Measurements from ENCODE around the gene PSTPIP2.
"Not testable (repeated sequence)": the region's sequence is repeated elsewhere in the genome, so short reads cannot be mapped to it uniquely, and the experiment has no call there.

The PSTPIP2 gene

DNA sequence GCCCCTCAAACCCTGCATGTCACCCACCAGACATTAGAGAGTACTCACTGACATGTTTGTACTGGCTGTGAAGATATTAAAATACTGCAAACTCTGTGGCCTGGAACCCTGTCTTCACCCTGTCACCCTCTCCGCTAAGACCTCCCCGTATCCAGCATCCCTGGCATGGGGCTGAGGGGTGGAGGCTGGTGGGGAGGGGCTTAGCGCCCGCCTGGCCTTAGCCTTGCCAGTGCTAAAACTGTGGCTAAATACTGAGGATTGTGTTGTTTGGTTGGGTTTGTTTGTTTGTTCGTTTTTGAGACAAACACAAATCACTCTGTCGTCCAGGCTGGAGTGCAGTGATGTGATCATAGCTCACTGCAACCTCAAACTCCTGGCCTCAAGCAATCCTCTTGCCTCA, 1.8 kb downstream of the PSTPIP2 start:
- no peak for DNase-seq

GRCh38 chr18:46069524-46069923, 2.5 kb downstream of the PSTPIP2 start:
- DNase-seq = no peak

DNA sequence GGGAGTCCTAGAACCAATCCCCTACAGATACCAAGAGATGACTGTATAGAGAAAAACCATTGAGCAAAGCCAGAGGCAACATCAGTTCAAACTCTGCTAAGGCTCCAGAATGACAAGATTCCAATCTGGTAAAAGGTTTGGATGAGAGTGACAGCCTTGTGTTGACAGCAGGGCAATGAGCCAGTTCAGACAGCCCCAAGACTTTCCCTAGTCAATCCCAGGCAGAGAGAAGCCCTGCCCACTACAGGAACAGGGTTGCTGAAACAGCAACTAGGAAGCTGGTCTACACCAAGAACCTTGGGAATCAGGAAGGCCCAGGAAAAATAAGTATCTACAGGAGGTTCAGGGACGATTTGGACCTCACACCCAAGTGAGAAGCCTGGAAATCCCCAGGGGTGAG, 3.3 kb downstream of the PSTPIP2 start:
- DNase-seq = no peak

DNA sequence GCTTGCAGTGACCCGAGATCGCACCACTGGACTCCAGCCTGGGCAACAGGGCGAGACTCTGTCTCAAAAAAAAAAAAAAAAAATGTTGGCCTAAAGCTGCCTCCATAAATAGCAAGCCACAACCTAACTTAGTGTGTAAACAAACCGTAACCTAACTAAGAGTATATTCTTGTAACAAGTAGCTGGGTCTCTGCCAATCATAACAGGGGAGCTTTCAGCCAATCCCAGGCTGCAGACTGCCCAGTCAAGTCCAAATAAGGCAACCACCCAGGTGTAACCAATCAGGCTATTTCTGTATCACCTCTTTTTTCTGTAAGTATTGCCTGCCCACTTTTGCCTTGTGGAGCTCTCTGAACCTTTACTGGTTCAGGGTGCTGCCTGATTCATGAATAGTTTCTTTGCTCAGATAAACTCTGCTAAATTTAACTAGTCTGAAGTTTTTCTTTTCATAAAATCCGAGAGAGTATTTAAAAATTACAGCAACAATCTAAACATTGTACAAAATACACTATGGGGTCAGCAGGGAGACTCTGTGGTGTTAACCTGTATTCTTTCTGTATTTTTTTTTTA, 4.5 kb downstream of the PSTPIP2 start:
- DNase-seq = no peak

DNA sequence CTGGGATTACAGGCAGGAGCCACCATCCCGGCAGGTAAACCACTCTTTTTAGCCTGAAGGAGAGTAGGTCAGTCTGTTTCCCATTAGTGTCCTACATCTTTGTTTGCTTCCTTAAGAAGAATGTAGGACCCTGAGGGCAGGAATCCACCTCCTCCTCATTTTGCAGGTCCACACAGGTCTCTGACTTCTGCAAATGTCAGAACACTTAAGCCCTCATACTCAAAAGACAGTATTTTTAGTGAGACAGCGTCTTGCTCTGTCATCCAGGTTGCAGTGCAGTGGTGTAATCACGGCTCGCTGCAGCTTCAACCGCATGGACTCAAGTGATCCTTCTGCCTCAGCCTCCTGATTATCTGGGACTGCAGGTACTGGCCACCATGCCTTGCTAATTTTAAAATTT, 9.3 kb downstream of the PSTPIP2 start:
- DNase-seq = no peak

GRCh38 chr18:46061796-46062195, 10.3 kb downstream of the PSTPIP2 start:
- no peak for DNase-seq

- DNase-seq = no peak
Measured at GRCh38 chr18:46061387-46061786, 10.7 kb downstream of the PSTPIP2 start.

DNA sequence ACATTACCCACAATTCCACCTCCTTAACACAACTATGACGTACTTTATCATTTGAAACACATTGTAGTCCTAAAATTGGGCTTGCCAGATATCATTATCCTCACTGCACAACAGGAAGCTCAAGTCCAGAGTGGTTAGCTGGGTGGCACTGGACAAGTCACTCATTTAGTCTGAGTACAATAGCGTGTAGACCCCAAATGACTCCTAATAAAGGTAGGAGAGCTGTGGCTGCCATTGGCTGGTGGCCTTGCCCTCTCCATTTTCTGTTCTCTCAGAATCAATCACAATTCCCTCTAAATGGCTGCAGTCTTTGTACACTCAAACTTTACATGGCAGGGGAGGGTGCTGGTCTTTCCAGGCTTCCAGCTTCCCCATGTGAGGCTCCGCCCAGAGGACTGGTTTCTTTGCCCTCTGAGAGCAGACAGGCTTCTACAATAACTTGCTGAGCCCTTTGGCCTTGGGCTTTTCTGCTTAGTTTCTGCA, 11.7 kb downstream of the PSTPIP2 start:
- DNase-seq = no peak

DNA sequence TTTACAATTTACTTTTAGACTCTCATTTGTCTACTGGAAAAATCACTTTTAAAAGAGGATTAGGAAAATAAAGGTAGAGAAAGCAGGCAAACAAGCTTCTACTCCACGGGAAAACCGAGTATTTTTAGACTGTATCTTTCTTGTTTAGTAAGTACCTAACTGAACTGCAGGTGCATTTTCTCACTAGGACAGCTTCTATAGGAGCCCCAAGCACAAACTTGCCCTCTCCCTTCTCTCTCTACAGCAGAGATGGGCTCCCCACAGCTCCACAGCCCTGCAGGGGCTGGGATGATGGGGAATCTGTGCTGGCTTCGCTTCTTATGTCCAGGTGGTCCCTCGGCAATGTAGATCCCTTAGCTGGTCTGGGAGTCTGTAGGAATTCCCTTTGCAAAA, 16.2 kb downstream of the PSTPIP2 start:
- DNase-seq = no peak

GRCh38 chr18:46054956-46055837, 16.9 kb downstream of the PSTPIP2 start:
- DNase-seq = no peak

GRCh38 chr18:46053368-46054095, 18.5 kb downstream of the PSTPIP2 start:
- DNase-seq = no peak

DNA sequence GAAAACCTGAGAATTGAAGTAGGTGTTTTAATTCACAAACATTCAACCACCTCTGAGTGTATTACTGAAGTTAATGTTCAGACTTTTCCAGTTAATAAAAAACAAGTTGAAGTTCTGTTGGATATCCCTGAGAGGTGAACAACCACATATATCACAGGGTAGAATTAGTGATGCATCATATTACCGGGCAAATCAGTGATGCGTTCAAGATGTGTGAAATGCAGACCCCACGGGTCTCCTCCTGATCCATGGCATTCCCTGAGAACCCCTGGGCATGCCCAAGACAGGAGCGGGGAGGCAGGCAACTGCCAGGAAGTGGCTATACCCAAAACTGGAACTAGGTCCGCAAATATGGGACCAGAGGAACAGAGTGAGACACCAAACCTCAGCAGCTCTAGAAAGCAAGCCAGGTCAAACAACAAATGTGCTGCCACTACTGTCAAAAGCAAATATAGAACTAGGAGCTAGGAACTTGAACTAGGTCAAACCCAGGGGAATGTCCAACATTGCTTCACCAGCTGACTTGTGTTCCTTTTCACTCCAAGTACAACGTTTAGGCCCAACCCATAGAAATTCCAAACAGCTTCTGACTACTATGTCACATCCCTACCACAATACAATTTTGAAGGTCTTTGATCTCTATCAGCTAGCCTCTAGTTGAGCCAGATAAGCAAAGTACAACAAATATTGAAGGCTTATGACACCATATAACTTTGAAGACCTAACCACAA, 20.2 kb downstream of the PSTPIP2 start:
- peak; percentile 42 for DNase-seq

- no peak for DNase-seq
Measured at GRCh38 chr18:46050268-46050667, 21.8 kb downstream of the PSTPIP2 start.

DNA sequence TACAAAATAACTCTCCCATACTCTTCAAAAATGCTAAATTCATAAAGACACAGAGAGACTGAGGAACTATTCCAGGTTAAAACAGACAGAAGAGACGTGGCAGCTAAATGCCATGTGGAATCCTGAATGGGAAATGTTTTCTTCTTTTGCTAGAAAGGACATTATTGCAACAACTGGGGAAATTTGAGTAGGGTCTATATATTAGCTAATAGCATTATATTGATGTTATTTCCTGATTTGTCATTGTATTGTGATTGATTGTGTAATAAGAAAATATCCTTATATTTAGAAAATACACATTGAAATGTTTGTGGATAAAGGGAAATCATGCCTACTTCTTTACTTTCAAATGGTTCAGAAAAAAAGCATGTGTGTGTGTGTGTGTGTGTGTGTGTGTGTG, 23.4 kb downstream of the PSTPIP2 start:
- no peak for DNase-seq

GRCh38 chr18:46047369-46047768, 24.7 kb downstream of the PSTPIP2 start:
- DNase-seq = not testable (repeated sequence)

DNA sequence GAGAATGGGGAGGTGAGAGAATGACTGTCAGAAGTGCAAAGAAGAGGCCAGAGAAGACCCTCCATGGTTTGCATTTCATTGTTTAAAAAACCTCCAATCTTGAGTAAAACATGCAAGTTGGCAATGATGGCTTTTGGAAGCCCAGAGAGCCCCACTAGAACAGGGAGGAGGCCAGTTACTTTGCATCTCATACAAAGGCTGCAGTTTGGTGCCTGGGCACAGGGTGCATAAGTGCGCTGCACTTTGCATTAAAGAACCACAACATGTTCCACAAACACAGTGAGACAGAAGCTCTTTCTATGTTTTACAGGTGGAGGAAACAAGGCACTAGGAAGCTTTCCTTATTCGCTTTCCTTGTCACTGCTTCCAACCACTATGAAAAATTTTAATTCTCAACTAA, 25.4 kb downstream of the PSTPIP2 start:
- DNase-seq = no peak

DNA sequence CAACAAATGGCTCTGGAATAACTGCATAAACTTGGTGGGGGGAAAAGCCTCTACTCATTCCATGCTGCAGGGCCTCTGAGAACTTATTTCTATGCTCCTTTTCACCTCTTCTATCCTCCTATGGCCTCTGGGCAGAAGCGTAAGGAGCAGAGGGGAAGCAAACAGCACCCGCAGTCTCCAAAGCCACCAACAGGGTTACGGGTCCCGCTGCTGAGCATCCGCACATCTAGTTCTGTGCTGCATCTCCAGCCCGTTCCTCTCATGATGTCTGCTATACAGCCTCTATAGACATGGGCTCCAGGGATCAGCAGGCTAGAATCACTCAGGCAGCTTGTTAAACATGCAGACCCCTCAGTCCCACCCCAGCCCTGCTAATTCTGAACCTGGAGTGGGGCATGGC, 25.9 kb downstream of the PSTPIP2 start:
- DNase-seq = no peak

DNA sequence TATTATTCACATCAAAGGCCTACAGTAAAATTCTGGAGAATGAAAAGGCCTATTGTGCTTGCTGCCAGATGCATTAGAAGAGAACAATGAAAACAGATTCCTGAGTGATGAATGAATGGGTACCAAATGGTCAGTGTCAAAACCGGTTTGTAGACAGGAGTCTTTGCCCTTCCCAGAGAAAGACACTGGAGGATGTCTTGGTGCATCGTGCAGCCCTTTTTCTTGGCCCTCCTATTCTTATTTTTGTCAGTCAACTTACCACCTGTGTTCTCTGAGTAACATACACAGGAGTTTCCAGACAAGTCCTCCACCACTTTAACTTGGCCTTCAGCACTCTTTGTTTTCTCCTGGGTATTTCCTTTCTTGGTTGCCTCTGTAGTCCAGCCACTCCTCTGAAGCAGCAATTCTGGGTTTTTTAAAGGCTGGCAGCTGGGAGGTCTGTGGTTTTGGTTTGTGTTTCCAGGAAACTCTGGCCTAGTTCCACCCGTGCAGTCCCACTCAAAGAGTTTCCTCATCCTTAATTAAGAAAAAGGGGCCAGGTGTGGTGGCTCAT, 29.4 kb downstream of the PSTPIP2 start:
- DNase-seq = no peak

DNA sequence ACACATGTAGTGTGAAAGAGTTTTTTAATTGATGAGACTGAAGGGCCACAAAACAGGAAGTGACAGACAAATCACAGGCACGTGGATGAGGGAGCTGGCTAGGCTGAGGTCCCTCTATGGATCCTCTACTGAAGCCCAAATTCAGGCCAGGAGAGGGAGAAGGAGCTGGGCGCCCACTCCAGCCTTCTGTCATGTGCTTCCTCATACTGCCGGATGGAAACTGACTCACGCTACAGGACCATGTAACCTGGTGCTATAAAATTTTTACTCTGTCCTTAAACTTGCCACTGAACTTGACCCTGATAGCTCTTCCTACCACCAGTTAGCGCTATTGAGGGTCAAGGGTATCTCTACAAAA, 31.3 kb downstream of the PSTPIP2 start:
- no peak for DNase-seq

- no peak for DNase-seq
Measured at GRCh38 chr18:46040033-46040746, 31.9 kb downstream of the PSTPIP2 start.

DNA sequence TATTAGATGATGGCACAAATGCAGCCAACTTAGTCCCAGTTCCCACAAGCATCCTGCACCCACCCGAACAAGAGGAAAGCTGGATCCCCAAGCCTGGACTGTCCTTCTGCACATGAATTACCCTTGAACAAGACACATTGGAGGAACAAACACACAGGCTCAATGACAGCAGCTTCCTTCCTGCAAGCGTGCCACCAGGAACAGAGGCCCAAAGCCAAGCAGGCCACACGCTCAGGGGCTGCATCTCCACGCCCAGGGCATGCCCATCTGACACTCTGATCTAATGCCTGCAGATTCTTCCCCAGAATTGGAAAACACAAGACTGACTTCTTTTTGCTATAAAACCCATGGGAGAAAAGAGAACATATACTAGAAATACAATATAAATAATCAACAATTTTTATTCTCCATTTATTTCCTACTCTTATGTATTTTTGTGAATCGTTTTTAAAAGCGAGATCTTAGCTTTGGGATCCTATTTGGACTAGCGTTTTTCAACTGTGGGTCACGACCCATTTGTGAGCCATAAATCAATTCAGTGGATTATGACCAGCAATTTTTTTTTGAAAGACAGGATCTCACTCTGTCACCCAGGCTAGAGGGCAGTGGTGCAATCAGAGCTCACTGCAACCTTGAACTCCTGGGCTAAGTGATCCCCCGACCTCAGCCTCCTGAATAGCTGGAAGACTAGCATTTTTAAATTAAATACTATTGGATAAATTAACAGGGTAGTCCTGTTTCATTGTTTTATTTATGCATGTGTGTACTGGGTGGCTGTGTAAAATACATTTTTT, 34.4 kb downstream of the PSTPIP2 start:
- DNase-seq = no peak
